Smooth muscle cell (in vitro differentiated cells): ENCODE results near the gene PDRG1. TPM values are rescaled to one million over a fixed set of nuclear protein-coding genes. Genes with fewer than 3 reads are reported as not detected.

ENCODE experiments used
- DNase-seq: peaks from one replicate; lab custom pipeline; 2025; ENCODE audit not compliant: unreplicated experiment; lab: John Stamatoyannopoulos, UW
- H2AFZ ChIP-seq: fragments of 200-600 bp; sonication (generic); 2 replicates; pipeline ENCODE4 v1.6.0; 2016; ENCODE audit warnings: antibody characterized with exemption, low read depth, mild to moderate bottlenecking
- H3F3A ChIP-seq: fragments of 200-600 bp; sonication (generic); 2 replicates; pipeline ENCODE4 v1.6.0; 2017; ENCODE audit warnings: antibody characterized with exemption, low read depth
- H3K27ac ChIP-seq: fragments of 200-600 bp; sonication (generic); 2 replicates; pipeline ENCODE4 v1.5.1; 2016; ENCODE audit warnings: low read depth, mild to moderate bottlenecking
- H3K27me3 ChIP-seq: fragments of 200-600 bp; sonication (generic); 2 replicates; pipeline ENCODE4 v1.6.1; 2016; ENCODE audit warnings: low read depth, mild to moderate bottlenecking
- H3K36me3 ChIP-seq: fragments of 200-600 bp; sonication (generic); 2 replicates; pipeline ENCODE4 v1.5.1; 2016; ENCODE audit warnings: low read depth
- H3K4me1 ChIP-seq: fragments of 200-600 bp; sonication (generic); 2 replicates; pipeline ENCODE4 v1.5.1; 2016; ENCODE audit warnings: low read depth
- H3K4me2 ChIP-seq: fragments of 200-600 bp; sonication (generic); 2 replicates; pipeline ENCODE4 v1.6.0; 2016; ENCODE audit warnings: mild to moderate bottlenecking
- H3K4me3 ChIP-seq: fragments of 200-600 bp; sonication (generic); 2 replicates; pipeline ENCODE4 v1.5.1; 2016; ENCODE audit warnings: mild to moderate bottlenecking
- H3K79me2 ChIP-seq: fragments of 200-600 bp; sonication (generic); 2 replicates; pipeline ENCODE4 v1.6.0; 2016; ENCODE audit warnings: low read depth, mild to moderate bottlenecking
- H3K9ac ChIP-seq: fragments of 200-600 bp; sonication (generic); 2 replicates; pipeline ENCODE4 v1.6.0; 2016; ENCODE audit warnings: low read depth
- H3K9me3 ChIP-seq: fragments of 200-600 bp; sonication (generic); replicated peaks from 2 replicates; pipeline ENCODE4 v1.5.1; 2016; ENCODE audit warnings: low read depth
- H4K20me1 ChIP-seq: fragments of 200-600 bp; sonication (generic); 2 replicates; pipeline ENCODE4 v1.6.0; 2016; ENCODE audit warnings: low read depth
- WGBS: methylation state at CpG from one replicate; pipeline ENCODE4 v1.1.7; 2016; ENCODE audit warnings: low lambda C conversion rate; 5-methylcytosine and 5-hydroxymethylcytosine counted together
- polyA plus RNA-seq: library from polyadenylated mRNA; unstranded; fragments of >200 nt; fragmentation: Nextera tagmentation; extraction: Ambion mirVana; gene quantifications from 2 replicates; pipeline ENCODE4 v1.2.1, GENCODE V29; 2016
- total RNA-seq: library from RNA; depleted of rRNA; stranded (reverse); fragments of >200 nt; gene quantifications from 2 replicates; pipeline ENCODE4 v1.2.3, GENCODE V29; 2014
- TF ChIP-seq, protein P1 (sequence below): fragments of 200-600 bp; sonication (generic); IDR thresholded peaks from 2 replicates; pipeline ENCODE4 v1.5.1; 2017; ENCODE audit warnings: borderline replicate concordance, mild to moderate bottlenecking, antibody characterized with exemption; ENCODE audit not compliant: insufficient read depth, poor library complexity, severe bottlenecking

The PDRG1 gene
- total and polyA plus RNA-seq, 2 experiments from 2014 or later: 8.1 to 30.3 TPM

DNA sequence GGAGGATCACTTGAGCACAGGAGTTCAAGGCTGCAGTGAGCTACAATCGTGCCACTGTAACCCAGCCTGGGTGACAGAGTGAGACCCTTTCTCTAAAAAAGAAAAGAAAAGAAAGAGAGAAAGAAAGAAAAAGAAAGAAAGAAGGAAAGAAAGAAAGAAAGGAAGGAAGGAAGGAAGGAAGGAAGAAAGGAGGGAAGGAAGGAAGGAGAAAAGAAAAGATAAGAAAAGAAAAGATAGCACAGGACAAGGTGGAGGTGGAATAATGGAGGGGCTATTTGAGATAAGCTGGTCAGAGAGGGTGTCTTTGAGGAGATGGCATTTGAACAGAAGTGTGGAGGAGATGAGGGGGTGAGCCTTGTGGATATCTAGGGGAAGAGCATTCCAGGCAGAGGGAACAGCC is 2.7 kb upstream of the PDRG1 start:
- WGBS: 79% methylated on average over 1 of the region's 1 CpG
- no peaks in the 10 kb centered on the region for H3K36me3 ChIP-seq

DNA sequence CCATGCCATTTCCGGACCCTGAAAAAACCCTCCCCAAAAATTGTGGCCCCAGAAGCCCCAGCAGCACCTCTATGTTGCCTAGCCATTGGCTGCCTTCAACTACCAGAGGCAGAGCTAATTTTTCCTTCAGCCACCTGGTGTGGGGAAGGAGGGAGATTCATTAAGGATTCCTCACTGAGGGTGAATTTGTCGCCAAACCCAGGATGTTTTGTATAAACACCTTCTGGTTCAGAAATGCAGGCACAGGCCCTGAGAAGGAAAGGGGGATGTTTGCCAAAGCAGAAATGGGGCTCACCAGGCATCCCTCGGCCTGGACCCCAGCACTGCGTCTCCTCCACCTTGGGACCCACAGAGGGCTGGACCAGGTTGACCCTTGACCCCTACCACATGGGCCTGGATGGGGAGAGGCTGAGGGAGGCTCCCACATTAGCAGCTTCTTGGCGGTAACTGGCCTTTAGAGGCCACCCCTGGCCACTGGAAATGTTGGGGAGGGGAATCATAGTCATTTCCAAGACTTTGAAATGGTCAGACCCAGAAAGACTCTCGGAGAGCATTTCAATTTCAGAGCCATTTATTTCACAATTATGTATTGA is 1.8 kb upstream of the PDRG1 start:
- Histone ChIP-seq H3K4me1 (peaks cover 6% of the 10 kb centered on the region), H3K27ac (no peak overlapping the region), H3K79me2 (peaks cover 21% of the 10 kb centered on the region), H3F3A (no peaks in the 10 kb centered on the region), H4K20me1 (peaks cover 13% of the 10 kb centered on the region), H3K36me3 (peaks cover 1% of the 10 kb centered on the region), H3K27me3 (peaks cover 27% of the 10 kb centered on the region), H2AFZ (no peak overlapping the region), H3K9ac (no peak overlapping the region), H3K4me2 (no peak overlapping the region), H3K9me3 (no peaks in the 10 kb centered on the region), H3K4me3 (no peak overlapping the region)
- TF ChIP-seq, protein P1, sequence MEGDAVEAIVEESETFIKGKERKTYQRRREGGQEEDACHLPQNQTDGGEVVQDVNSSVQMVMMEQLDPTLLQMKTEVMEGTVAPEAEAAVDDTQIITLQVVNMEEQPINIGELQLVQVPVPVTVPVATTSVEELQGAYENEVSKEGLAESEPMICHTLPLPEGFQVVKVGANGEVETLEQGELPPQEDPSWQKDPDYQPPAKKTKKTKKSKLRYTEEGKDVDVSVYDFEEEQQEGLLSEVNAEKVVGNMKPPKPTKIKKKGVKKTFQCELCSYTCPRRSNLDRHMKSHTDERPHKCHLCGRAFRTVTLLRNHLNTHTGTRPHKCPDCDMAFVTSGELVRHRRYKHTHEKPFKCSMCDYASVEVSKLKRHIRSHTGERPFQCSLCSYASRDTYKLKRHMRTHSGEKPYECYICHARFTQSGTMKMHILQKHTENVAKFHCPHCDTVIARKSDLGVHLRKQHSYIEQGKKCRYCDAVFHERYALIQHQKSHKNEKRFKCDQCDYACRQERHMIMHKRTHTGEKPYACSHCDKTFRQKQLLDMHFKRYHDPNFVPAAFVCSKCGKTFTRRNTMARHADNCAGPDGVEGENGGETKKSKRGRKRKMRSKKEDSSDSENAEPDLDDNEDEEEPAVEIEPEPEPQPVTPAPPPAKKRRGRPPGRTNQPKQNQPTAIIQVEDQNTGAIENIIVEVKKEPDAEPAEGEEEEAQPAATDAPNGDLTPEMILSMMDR: no peak
- DNase-seq: no peak
- 83% methylated on average over 6 of the region's 6 CpGs for WGBS

More for the DNA sequence above, 2.7 kb upstream of the PDRG1 start:
- TF ChIP-seq, protein P1: no peak
- peaks cover 13% of the 10 kb centered on the region for H4K20me1 ChIP-seq
- peaks cover 6% of the 10 kb centered on the region for H3K4me1 ChIP-seq
- H3K4me3 ChIP-seq: no peak overlapping the region
- no peak overlapping the region for H2AFZ ChIP-seq
- H3K9ac ChIP-seq: no peak overlapping the region
- no peak overlapping the region for H3K27ac ChIP-seq
- peaks cover 21% of the 10 kb centered on the region for H3K79me2 ChIP-seq
- no peak overlapping the region for H3K4me2 ChIP-seq
- DNase-seq: no peak
- peaks cover 31% of the 10 kb centered on the region for H3K27me3 ChIP-seq
- H3K9me3 ChIP-seq: no peaks in the 10 kb centered on the region
- H3F3A ChIP-seq: no peaks in the 10 kb centered on the region

DNA sequence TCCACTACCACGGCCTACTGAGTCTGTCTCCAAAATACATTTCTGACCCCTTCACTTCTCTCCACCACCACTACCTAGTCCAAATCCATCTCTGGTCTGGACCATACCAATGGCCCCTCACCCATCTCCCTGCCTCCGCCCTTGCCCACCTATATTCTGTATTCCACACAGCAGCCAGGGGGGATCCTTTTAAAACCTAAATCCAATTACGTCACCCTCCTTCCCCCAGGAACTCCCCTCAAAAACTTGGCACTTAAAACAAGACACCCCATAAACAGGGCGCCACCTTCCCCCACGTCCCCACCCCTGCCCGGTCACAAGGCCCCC is 680 bp downstream of the PDRG1 start:
- peaks cover 17% of the 10 kb centered on the region for H4K20me1 ChIP-seq
- H3K36me3 ChIP-seq: peaks cover 18% of the 10 kb centered on the region
- peak overlapping the region; percentile 80 for H3K4me3 ChIP-seq
- WGBS: 12% methylated on average over 6 of the region's 6 CpGs
- no peak overlapping the region for H3K27ac ChIP-seq
- no peaks in the 10 kb centered on the region for H3F3A ChIP-seq
- H3K4me2 ChIP-seq: peak overlapping the region; percentile 95
- peaks cover 21% of the 10 kb centered on the region for H3K79me2 ChIP-seq
- H3K27me3 ChIP-seq: peaks cover 8% of the 10 kb centered on the region
- no peaks in the 10 kb centered on the region for H3K9me3 ChIP-seq
- H2AFZ ChIP-seq: peak overlapping the region; percentile 82
- H3K4me1 ChIP-seq: peaks cover 6% of the 10 kb centered on the region
- TF ChIP-seq, protein P1: no peak
- no peak for DNase-seq
- H3K9ac ChIP-seq: peak overlapping the region; percentile 90
